Nephron (organoid): ENCODE data around the gene RARRES1.

ENCODE experiments used
- H3K27ac Mint-ChIP-seq, 3 experiments: 2 replicates each; pipeline ENCODE4 v1.8.0; 2020; ENCODE audit warnings: mixed read lengths in 3 of 3, mild to moderate bottlenecking in 2 of 3, moderate library complexity in 1 of 3
- H3K27me3 Mint-ChIP-seq: 2 replicates; pipeline ENCODE4 v1.8.0; 2021; ENCODE audit warnings: low read depth, mild to moderate bottlenecking, moderate library complexity, mixed read lengths
- H3K36me3 Mint-ChIP-seq: 2 replicates; pipeline ENCODE4 v1.8.0; 2020; ENCODE audit warnings: low read depth, mixed read lengths
- H3K4me1 Mint-ChIP-seq: 2 replicates; pipeline ENCODE4 v1.8.0; 2020; ENCODE audit warnings: mixed read lengths
- H3K4me3 Mint-ChIP-seq, 3 experiments: 2 replicates each; pipeline ENCODE4 v1.8.0; 2020; ENCODE audit warnings: mild to moderate bottlenecking in 3 of 3, mixed read lengths in 3 of 3, moderate library complexity in 2 of 3
- H3K9me3 Mint-ChIP-seq: 2 replicates; pipeline ENCODE4 v1.8.0; 2020; ENCODE audit warnings: mixed read lengths
- CTCF ChIP-seq, 3 experiments: fragments of 200-600 bp; sonication (generic); IDR thresholded peaks; one replicate each; pipeline ENCODE4 v1.5.0; 2021; ENCODE audit warnings: antibody characterized with exemption in 3 of 3; ENCODE audit not compliant: unreplicated experiment in 3 of 3

Gene RARRES1

GRCh38 chr3:158723991-158724390 is 8.3 kb downstream of the RARRES1 start:
- Mint-ChIP-seq H3K4me1 (peaks cover 28% of the 10 kb centered on the region), H3K36me3 (peaks cover 21% of the 10 kb centered on the region), H3K9me3 (no peaks in the 10 kb centered on the region), H3K27me3 (no peaks in the 10 kb centered on the region), H3K4me3 (no peak overlapping the region), H3K27ac (peak overlapping the region in 1 of 3 experiments; percentile 61)
- no peak for TF ChIP-seq CTCF (IDR thresholded peaks at IDR 0.05; ENCODE audit: unreplicated experiment in 3 of 3)

- peaks cover 21% of the 10 kb centered on the region for H3K36me3 Mint-ChIP-seq
- peaks cover 23% of the 10 kb centered on the region for H3K4me1 Mint-ChIP-seq
- no peak for TF ChIP-seq CTCF (IDR thresholded peaks at IDR 0.05; ENCODE audit: unreplicated experiment in 3 of 3)
- H3K9me3 Mint-ChIP-seq = no peaks in the 10 kb centered on the region
- no peak overlapping the region for H3K4me3 Mint-ChIP-seq
- H3K27ac Mint-ChIP-seq = no peak overlapping the region
- no peaks in the 10 kb centered on the region for H3K27me3 Mint-ChIP-seq
Measured at GRCh38 chr3:158722108-158722507, 10.1 kb downstream of the RARRES1 start.

GRCh38 chr3:158718490-158719170 is 13.6 kb downstream of the RARRES1 start:
- Mint-ChIP-seq H3K4me3 (no peak overlapping the region), H3K27ac (no peak overlapping the region), H3K36me3 (peaks cover 21% of the 10 kb centered on the region), H3K4me1 (peaks cover 12% of the 10 kb centered on the region), H3K27me3 (no peaks in the 10 kb centered on the region), H3K9me3 (no peaks in the 10 kb centered on the region)
- TF ChIP-seq CTCF (IDR thresholded peaks at IDR 0.05; ENCODE audit: unreplicated experiment in 3 of 3) = no peak

- Mint-ChIP-seq H3K36me3 (peaks cover 21% of the 10 kb centered on the region), H3K4me3 (no peak overlapping the region), H3K27ac (peak overlapping the region in 1 of 3 experiments; percentile 11), H3K4me1 (peaks cover 6% of the 10 kb centered on the region), H3K9me3 (no peaks in the 10 kb centered on the region), H3K27me3 (no peaks in the 10 kb centered on the region)
- no peak for TF ChIP-seq CTCF (IDR thresholded peaks at IDR 0.05; ENCODE audit: unreplicated experiment in 3 of 3)
Measured at GRCh38 chr3:158717576-158717975, 14.7 kb downstream of the RARRES1 start.

- Mint-ChIP-seq H3K4me3 (no peak overlapping the region), H3K27me3 (no peaks in the 10 kb centered on the region), H3K27ac (no peak overlapping the region), H3K9me3 (no peaks in the 10 kb centered on the region), H3K4me1 (peaks cover 6% of the 10 kb centered on the region), H3K36me3 (peaks cover 38% of the 10 kb centered on the region)
- TF ChIP-seq CTCF (IDR thresholded peaks at IDR 0.05; ENCODE audit: unreplicated experiment in 3 of 3) = no peak
Measured at GRCh38 chr3:158713094-158713499, 19.2 kb downstream of the RARRES1 start.

GRCh38 chr3:158712443-158712842 is 19.8 kb downstream of the RARRES1 start:
- no peak overlapping the region for H3K4me3 Mint-ChIP-seq
- H3K9me3 Mint-ChIP-seq = no peaks in the 10 kb centered on the region
- no peaks in the 10 kb centered on the region for H3K27me3 Mint-ChIP-seq
- H3K4me1 Mint-ChIP-seq = peaks cover 5% of the 10 kb centered on the region
- H3K27ac Mint-ChIP-seq = no peak overlapping the region
- no peak for TF ChIP-seq CTCF (IDR thresholded peaks at IDR 0.05; ENCODE audit: unreplicated experiment in 3 of 3)
- peaks cover 41% of the 10 kb centered on the region for H3K36me3 Mint-ChIP-seq
